IMR-90 (cell line): ENCODE data around the gene GLT8D2. TPM values are rescaled to one million over a fixed set of nuclear protein-coding genes. Genes with fewer than 3 reads are reported as not detected.

ENCODE experiments used
- ATAC-seq: fragments of 200-7000 bp; cut with Tn5 transposase; 2 replicates; pipeline ENCODE4 v1.9.1; 2020; ENCODE audit warnings: low read depth, mild to moderate bottlenecking, moderate library complexity
- BruUV-seq: library from RNA; stranded (reverse); fragments of 400-500 nt; replicated peaks from 2 replicates; lab custom pipeline; 2021; lab: Mats Ljungman, UMichigan
- CTCF ChIA-PET: fragments of 300-600 bp; formaldehyde crosslinking; extraction: SDS; loops from one replicate; lab custom pipeline; 2021; ENCODE audit warnings: antibody characterized with exemption; lab: Yijun Ruan, JAX
- POLR2A ChIA-PET: fragments of 300-600 bp; sonication (Branson Sonifier 250); formaldehyde crosslinking; loops from one replicate; lab custom pipeline; 2022; ENCODE audit warnings: antibody characterized with exemption; ENCODE audit not compliant: unreplicated experiment; lab: Charles Lee
- DNase-seq: peaks from one replicate; pipeline ENCODE4 v3.0.0; 2013
- H2AFZ ChIP-seq: replicated peaks from 2 replicates; pipeline ENCODE3; 2013; ENCODE audit warnings: low read length, mild to moderate bottlenecking; ENCODE audit not compliant: poor library complexity
- H2AK5ac ChIP-seq: 2 replicates; pipeline ENCODE4 v1.6.1; 2013; ENCODE audit warnings: low read depth, low read length, inconsistent platforms
- H2AK9ac ChIP-seq: replicated peaks from 2 replicates; pipeline ENCODE3; 2013; ENCODE audit warnings: mild to moderate bottlenecking, low read depth, low read length, moderate library complexity; ENCODE audit not compliant: poor library complexity
- H2BK120ac ChIP-seq: 2 replicates; pipeline ENCODE4 v1.6.1; 2013; ENCODE audit warnings: low read depth, low read length, inconsistent platforms
- H2BK15ac ChIP-seq: 3 replicates; pipeline ENCODE4 v1.6.1; 2013; ENCODE audit warnings: low read depth, low read length, inconsistent platforms
- H2BK20ac ChIP-seq: 2 replicates; pipeline ENCODE4 v1.6.1; 2013; ENCODE audit warnings: low read depth, mild to moderate bottlenecking, inconsistent platforms, low read length, moderate library complexity
- H2BK5ac ChIP-seq: 2 replicates; pipeline ENCODE4 v1.6.1; 2013; ENCODE audit warnings: mild to moderate bottlenecking, low read depth, low read length, inconsistent platforms; ENCODE audit not compliant: poor library complexity, severe bottlenecking
- H3K14ac ChIP-seq: replicated peaks from 2 replicates; pipeline ENCODE4 v1.6.1; 2013; ENCODE audit warnings: low read depth, low read length, inconsistent platforms
- H3K18ac ChIP-seq: 2 replicates; pipeline ENCODE4 v1.6.1; 2013; ENCODE audit warnings: low read depth, low read length, control low read depth
- H3K23ac ChIP-seq: 2 replicates; pipeline ENCODE4 v1.6.1; 2013; ENCODE audit warnings: low read depth, low read length, inconsistent platforms
- H3K27ac ChIP-seq: 2 replicates; pipeline ENCODE4 v1.5.1; 2013; ENCODE audit warnings: mild to moderate bottlenecking, control low read depth, low read length; ENCODE audit not compliant: insufficient read depth
- H3K27me3 ChIP-seq: 2 replicates; pipeline ENCODE4 v1.6.1; 2013; ENCODE audit warnings: low read length; ENCODE audit not compliant: control insufficient read depth, insufficient read depth
- H3K36me3 ChIP-seq: 2 replicates; pipeline ENCODE4 v1.6.1; 2013; ENCODE audit warnings: low read length, mixed read lengths; ENCODE audit not compliant: control insufficient read depth, insufficient read depth
- H3K4ac ChIP-seq: 2 replicates; pipeline ENCODE4 v1.6.1; 2013; ENCODE audit warnings: low read depth, low read length, inconsistent platforms
- H3K4me1 ChIP-seq: 2 replicates; pipeline ENCODE4 v1.6.1; 2013; ENCODE audit warnings: low read length, mixed read lengths; ENCODE audit not compliant: control insufficient read depth, insufficient read depth
- H3K4me2 ChIP-seq: 2 replicates; pipeline ENCODE4 v1.6.1; 2013; ENCODE audit warnings: low read depth, mild to moderate bottlenecking, control low read depth, low read length, moderate library complexity
- H3K4me3 ChIP-seq: 2 replicates; pipeline ENCODE4 v1.5.1; 2013; ENCODE audit warnings: low read depth, mild to moderate bottlenecking, control low read depth, low read length, moderate library complexity; ENCODE audit not compliant: insufficient read depth
- H3K56ac ChIP-seq: 2 replicates; pipeline ENCODE4 v1.6.1; 2013; ENCODE audit warnings: low read length, inconsistent platforms; ENCODE audit not compliant: insufficient read depth; ENCODE audit errors: extremely low read depth
- H3K79me1 ChIP-seq, 2 experiments: 2 replicates each; pipeline ENCODE4 v1.6.1; 2013; ENCODE audit warnings: low read length in 2 of 2, inconsistent platforms in 1 of 2, low read depth in 1 of 2
- H3K9ac ChIP-seq: 2 replicates; pipeline ENCODE4 v1.6.1; 2013; ENCODE audit warnings: low read depth, low read length, control low read depth
- H3K9me1 ChIP-seq: 2 replicates; pipeline ENCODE4 v1.6.1; 2013; ENCODE audit warnings: low read length, inconsistent platforms; ENCODE audit not compliant: insufficient read depth
- H3K9me3 ChIP-seq: 2 replicates; pipeline ENCODE4 v1.6.1; 2013; ENCODE audit warnings: low read length; ENCODE audit not compliant: control insufficient read depth, insufficient read depth
- H4K20me1 ChIP-seq: 2 replicates; pipeline ENCODE4 v1.6.1; 2013; ENCODE audit warnings: low read length, inconsistent platforms; ENCODE audit not compliant: insufficient read depth
- H4K5ac ChIP-seq: 2 replicates; pipeline ENCODE4 v1.6.1; 2013; ENCODE audit warnings: mild to moderate bottlenecking, low read depth, low read length, control low read depth
- H4K8ac ChIP-seq, 2 experiments: 2 replicates each; pipeline ENCODE4 v1.6.1; 2013; ENCODE audit warnings: low read depth in 2 of 2, low read length in 2 of 2, control low read depth in 1 of 2, inconsistent platforms in 1 of 2
- H4K91ac ChIP-seq: 2 replicates; pipeline ENCODE4 v1.6.1; 2013; ENCODE audit warnings: low read depth, low read length, inconsistent platforms; ENCODE audit not compliant: insufficient read depth
- BHLHE40 ChIP-seq: fragments of 150-350 bp; IDR thresholded peaks from 2 replicates; pipeline ENCODE4 v1.6.1; 2016; ENCODE audit warnings: mild to moderate bottlenecking, low read depth, low read length
- CEBPB ChIP-seq: IDR thresholded peaks from 2 replicates; pipeline ENCODE4 v1.6.1; 2012; ENCODE audit warnings: low read depth, low read length, improper control_type of control experiment
- CHD1 ChIP-seq: IDR thresholded peaks from 2 replicates; pipeline ENCODE4 v1.6.1; 2012; ENCODE audit warnings: low read depth, low read length, improper control_type of control experiment
- CTCF ChIP-seq: conservative IDR thresholded peaks from 2 replicates; pipeline ENCODE4 v1.5.1; 2012; ENCODE audit warnings: mild to moderate bottlenecking, low read depth, low read length, improper control_type of control experiment
- ELK1 ChIP-seq: fragments of 150-350 bp; IDR thresholded peaks from 2 replicates; pipeline ENCODE4 v1.6.1; 2016; ENCODE audit warnings: low read depth, mild to moderate bottlenecking, low read length, moderate library complexity, borderline replicate concordance
- FOS ChIP-seq: fragments of 150-350 bp; IDR thresholded peaks from 2 replicates; pipeline ENCODE4 v1.6.1; 2016; ENCODE audit warnings: low read depth, low read length
- MAFK ChIP-seq: IDR thresholded peaks from 2 replicates; pipeline ENCODE4 v1.6.1; 2012; ENCODE audit warnings: low read depth, low read length, improper control_type of control experiment
- NFE2L2 ChIP-seq: fragments of 150-350 bp; IDR thresholded peaks from 2 replicates; pipeline ENCODE4 v1.6.1; 2016; ENCODE audit warnings: low read depth, mild to moderate bottlenecking, low read length
- RAD21 ChIP-seq: IDR thresholded peaks from 2 replicates; pipeline ENCODE4 v1.6.1; 2012; ENCODE audit warnings: low read length, improper control_type of control experiment
- USF2 ChIP-seq: fragments of 150-350 bp; IDR thresholded peaks from 2 replicates; pipeline ENCODE4 v1.6.1; 2017; ENCODE audit warnings: mild to moderate bottlenecking, antibody characterized with exemption, low read length, low read depth
- WGBS, 2 experiments: methylation state at CpG; one replicate each; pipeline versions ENCODE4 v1.1.5 to v1.1.7; 2013; ENCODE audit warnings: missing lambda C conversion rate in 2 of 2; ENCODE audit not compliant: insufficient read length in 1 of 2; ENCODE audit errors: extremely low coverage in 2 of 2; 5-methylcytosine and 5-hydroxymethylcytosine counted together
- dilution Hi-C: fragments of 300-500 bp; cut with HindIII; formaldehyde crosslinking; loops from one replicate; pipeline ENCODE4 v1.14.3; 2018; ENCODE audit warnings: low sequenced_read_pairs; ENCODE audit not compliant: unreplicated experiment
- in situ Hi-C: fragments of 300-500 bp; cut with MboI; formaldehyde crosslinking; loops from 3 replicates; pipeline ENCODE4 v1.14.3; 2019; ENCODE audit warnings: low sequenced_read_pairs, inconsistent platforms, mixed read lengths
- intact Hi-C: fragments of 100-400 bp; cut with micrococcal nuclease; formaldehyde crosslinking; loops from 2 replicates; pipeline ENCODE4 v1.10.0; 2022
- polyA plus RNA-seq, 3 experiments: library from polyadenylated mRNA; depleted of rRNA; stranded (reverse); fragments of >200 nt; gene quantifications; 2 replicates each; pipeline ENCODE4 v1.2.3, GENCODE V29; 2012; ENCODE audit warnings: low replicate concordance in 1 of 3
- total RNA-seq: library from RNA; depleted of rRNA; stranded (reverse); fragments of >200 nt; gene quantifications from 2 replicates; pipeline ENCODE4 v1.2.3, GENCODE V29; 2012

The GLT8D2 gene
- total and polyA plus RNA-seq, 2 of the 4 experiments (the other 2 are of a cell fraction) = 33.5 to 47.9 TPM

- DNase-seq (no peak), ATAC-seq (no peak)
- Histone ChIP-seq H2AFZ (no peak overlapping the region), H2BK15ac (no peak overlapping the region), H2BK20ac (no peak overlapping the region), H4K91ac (no peak overlapping the region), H3K4me1 (no peaks in the 10 kb centered on the region), H3K27ac (no peak overlapping the region), H2BK120ac (no peak overlapping the region), H4K8ac (no peak overlapping the region), H4K20me1 (no peaks in the 10 kb centered on the region), H3K9me1 (no peaks in the 10 kb centered on the region), H3K4ac (no peak overlapping the region), H3K23ac (no peak overlapping the region), H3K18ac (no peak overlapping the region), H3K4me2 (no peak overlapping the region), H3K27me3 (no peaks in the 10 kb centered on the region), H4K5ac (no peak overlapping the region), H3K56ac (no peak overlapping the region), H3K79me1 (peaks cover 0 to 3% of the 10 kb centered on the region in 2 experiments; a peak in 1 of 4 replicates), H2BK5ac (no peak overlapping the region), H3K4me3 (no peak overlapping the region), H3K9me3 (peaks cover 2% of the 10 kb centered on the region), H3K9ac (no peak overlapping the region), H3K14ac (no peak overlapping the region), H2AK9ac (no peak overlapping the region), H3K36me3 (no peaks in the 10 kb centered on the region), H2AK5ac (no peak overlapping the region)
- WGBS, 2 experiments = 100% methylated on average over 2 of the region's 2 CpGs; no CpG with 5 or more reads in 1 of the 2 experiments
- in situ Hi-C loops (no loop called here), dilution Hi-C loops (no loop called here), intact Hi-C loops (no loop called here)
- no TSS peak for BruUV-seq
- ChIA-PET CTCF (no interaction called here), POLR2A (no interaction called here)
- no peak for TF ChIP-seq BHLHE40
- TF ChIP-seq NFE2L2 = no peak
- no peak for TF ChIP-seq CTCF
- no peak for TF ChIP-seq CEBPB
- no peak for TF ChIP-seq USF2
- TF ChIP-seq ELK1 = no peak
- TF ChIP-seq MAFK = no peak
- no peak for TF ChIP-seq RAD21
- TF ChIP-seq CHD1 = no peak
- TF ChIP-seq FOS = no peak
Observed at GRCh38 chr12:104025771-104026170, 24.2 kb downstream of the GLT8D2 start.
